Endothelial cell of umbilical vein (primary cell): ENCODE measurements around the gene SLC22A4. TPM values are rescaled to one million over a fixed set of nuclear protein-coding genes. Genes with fewer than 3 reads are reported as not detected.

ENCODE experiments used
- BruUV-seq: library from RNA; stranded (reverse); fragments of 400-500 nt; replicated peaks from 2 replicates; lab custom pipeline; 2021; lab: Mats Ljungman, UMichigan
- CTCF ChIA-PET: fragments of 300-600, 350-600 bp; sonication (Branson Sonifier 250); formaldehyde crosslinking; loops from one replicate; lab custom pipeline; 2021; ENCODE audit warnings: antibody characterized with exemption, inconsistent platforms; lab: Charles Lee
- POLR2A ChIA-PET: fragments of 300-600, 350-600 bp; sonication (Branson Sonifier 250); formaldehyde crosslinking; loops from one replicate; lab custom pipeline; 2021; ENCODE audit warnings: antibody characterized with exemption, inconsistent platforms; lab: Charles Lee
- DNase-seq: peaks from one replicate; pipeline ENCODE4 v3.0.0-alpha.2; 2011; ENCODE audit warnings: low read depth, low spot score
- FAIRE-seq: peaks from 2 replicates; lab custom pipeline; 2011; peaks lifted over from hg19 to GRCh38; lab: Jason Lieb, UNC
- H2AFZ ChIP-seq: 2 replicates; pipeline ENCODE4 v1.6.0; 2012; ENCODE audit warnings: low read depth, low read length, control low read depth, inconsistent platforms
- H3K27ac ChIP-seq: 2 replicates; pipeline ENCODE4 v1.5.1; 2011; ENCODE audit warnings: low read depth, mild to moderate bottlenecking, control low read depth, low read length, moderate library complexity; ENCODE audit not compliant: insufficient read depth
- H3K27me3 ChIP-seq, 2 experiments: 2 replicates each; pipeline versions ENCODE4 v1.6.0 to v1.6.1; 2011; ENCODE audit warnings: low read length in 2 of 2, mixed read lengths in 1 of 2; ENCODE audit not compliant: control insufficient read depth in 2 of 2, insufficient read depth in 2 of 2
- H3K36me3 ChIP-seq, 2 experiments: 2 replicates in 1 of 2; 3 replicates in 1 of 2; pipeline ENCODE4 v1.5.1; 2011; ENCODE audit warnings: low read length in 2 of 2, mild to moderate bottlenecking in 1 of 2, moderate library complexity in 1 of 2; ENCODE audit not compliant: control insufficient read depth in 2 of 2, insufficient read depth in 2 of 2; ENCODE audit errors: extremely low read depth in 1 of 2
- H3K4me1 ChIP-seq: 3 replicates; pipeline ENCODE4 v1.5.1; 2011; ENCODE audit warnings: mild to moderate bottlenecking, low read length; ENCODE audit not compliant: control insufficient read depth, insufficient read depth; ENCODE audit errors: extremely low read depth
- H3K4me2 ChIP-seq: 2 replicates; pipeline ENCODE4 v1.6.1; 2011; ENCODE audit warnings: low read length, control low read depth, mixed read lengths; ENCODE audit not compliant: insufficient read depth
- H3K4me3 ChIP-seq, 3 experiments: fragments of 200-600 bp in 1 of 3; sonication (generic), shearing (Covaris generic) in 1 of 3; replicated peaks in 1 of 3; 2 replicates each; pipeline ENCODE4 v1.5.1; 2011 to 2016; ENCODE audit warnings: control low read depth in 3 of 3, low read length in 3 of 3, mild to moderate bottlenecking in 2 of 3, inconsistent platforms in 1 of 3, low read depth in 1 of 3, moderate library complexity in 1 of 3; ENCODE audit not compliant: insufficient read depth in 1 of 3
- H3K79me2 ChIP-seq: 2 replicates; pipeline ENCODE4 v1.6.0; 2012; ENCODE audit warnings: low read length, inconsistent platforms; ENCODE audit not compliant: control insufficient read depth, insufficient read depth
- H3K9ac ChIP-seq: replicated peaks from 2 replicates; pipeline ENCODE3; 2011; ENCODE audit warnings: low read length, control low read depth; ENCODE audit not compliant: insufficient read depth; ENCODE audit errors: extremely low read depth
- H3K9me1 ChIP-seq: replicated peaks from 3 replicates; pipeline ENCODE4 v1.6.0; 2011; ENCODE audit warnings: mild to moderate bottlenecking, low read length; ENCODE audit not compliant: control insufficient read depth, insufficient read depth; ENCODE audit errors: extremely low read depth
- H3K9me3 ChIP-seq: replicated peaks from 2 replicates; pipeline ENCODE4 v1.5.1; 2012; ENCODE audit warnings: low read length, inconsistent platforms; ENCODE audit not compliant: control insufficient read depth, insufficient read depth
- H4K20me1 ChIP-seq: replicated peaks from 2 replicates; pipeline ENCODE3; 2011; ENCODE audit warnings: mild to moderate bottlenecking, low read length; ENCODE audit not compliant: control insufficient read depth, insufficient read depth; ENCODE audit errors: extremely low read depth
- EZH2 ChIP-seq: IDR thresholded peaks from 2 replicates; pipeline ENCODE4 v1.6.1; 2012; ENCODE audit warnings: borderline replicate concordance, low read depth, mild to moderate bottlenecking, moderate library complexity, low read length, inconsistent platforms; ENCODE audit not compliant: severe bottlenecking
- FOS ChIP-seq: IDR thresholded peaks from 2 replicates; pipeline ENCODE4 v1.6.1; 2011; ENCODE audit warnings: mild to moderate bottlenecking, low read length, moderate library complexity, borderline replicate concordance; ENCODE audit not compliant: insufficient read depth
- GATA2 ChIP-seq: IDR thresholded peaks from 2 replicates; pipeline ENCODE4 v1.7.0; 2011; ENCODE audit warnings: low read depth, mild to moderate bottlenecking, moderate library complexity, mixed read lengths, low read length; ENCODE audit not compliant: insufficient read length, insufficient read depth
- JUN ChIP-seq: IDR thresholded peaks from 2 replicates; pipeline ENCODE4 v1.6.1; 2011; ENCODE audit warnings: borderline replicate concordance, low read depth; ENCODE audit not compliant: insufficient read length, insufficient read depth
- MYC ChIP-seq: IDR thresholded peaks from one replicate; pipeline ENCODE4 v1.6.1; 2011; ENCODE audit warnings: mild to moderate bottlenecking, low read depth, low read length
- POLR2A ChIP-seq: IDR thresholded peaks from 2 replicates; pipeline ENCODE4 v1.6.1; 2012; ENCODE audit warnings: low read depth, mild to moderate bottlenecking, control low read depth, low read length
- POLR2AphosphoS5 ChIP-seq: IDR thresholded peaks from 2 replicates; pipeline ENCODE4 v1.6.1; 2012; ENCODE audit warnings: low read depth, mild to moderate bottlenecking, control low read depth, low read length, moderate library complexity; ENCODE audit not compliant: insufficient read depth
- dilution Hi-C: fragments of 300-500 bp; cut with MboI; formaldehyde crosslinking; loops from one replicate; pipeline ENCODE4 v1.15.0; 2019; ENCODE audit warnings: low sequenced_read_pairs; ENCODE audit not compliant: extremely low pct_ligation_motif_present
- intact Hi-C: fragments of 100-400 bp; cut with micrococcal nuclease; formaldehyde crosslinking; loops from one replicate; pipeline ENCODE4 v1.10.0; 2022
- polyA plus RNA-seq, 4 experiments: library from polyadenylated mRNA; depleted of rRNA in 3 of 4; stranded (reverse) in 3 of 4; unstranded in 1 of 4; fragments of >200 nt; gene quantifications; 2 replicates each; pipeline versions ENCODE4 v1.2.1 to v1.2.3, GENCODE V29; 2011 to 2012; ENCODE audit warnings: missing spikeins in 1 of 4
- total RNA-seq: library from RNA; stranded (reverse); gene quantifications from 2 replicates; pipeline ENCODE4 v1.2.3, GENCODE V29; 2021
- TF ChIP-seq, protein P1 (sequence below): IDR thresholded peaks from 2 replicates; pipeline ENCODE4 v1.6.1; 2011; ENCODE audit not compliant: insufficient read depth, insufficient read length
- TF ChIP-seq, protein P2 (sequence below), 2 donors: IDR thresholded peaks; 1 replicate in 1 of 2; 2 replicates in 1 of 2; pipeline ENCODE4 v1.5.1; 2011; ENCODE audit warnings: low read length in 2 of 2, mild to moderate bottlenecking in 2 of 2, moderate library complexity in 2 of 2, control low read depth in 1 of 2, inconsistent platforms in 1 of 2, low read depth in 1 of 2; ENCODE audit not compliant: insufficient read depth in 1 of 2; ENCODE audit errors: extremely low read depth in 1 of 2

Gene SLC22A4
- total and polyA plus RNA-seq, 2 donors (not counting 3 experiments of a cell fraction or from before 2014, with no cell fraction given): 4.9 to 6.9 TPM

DNA sequence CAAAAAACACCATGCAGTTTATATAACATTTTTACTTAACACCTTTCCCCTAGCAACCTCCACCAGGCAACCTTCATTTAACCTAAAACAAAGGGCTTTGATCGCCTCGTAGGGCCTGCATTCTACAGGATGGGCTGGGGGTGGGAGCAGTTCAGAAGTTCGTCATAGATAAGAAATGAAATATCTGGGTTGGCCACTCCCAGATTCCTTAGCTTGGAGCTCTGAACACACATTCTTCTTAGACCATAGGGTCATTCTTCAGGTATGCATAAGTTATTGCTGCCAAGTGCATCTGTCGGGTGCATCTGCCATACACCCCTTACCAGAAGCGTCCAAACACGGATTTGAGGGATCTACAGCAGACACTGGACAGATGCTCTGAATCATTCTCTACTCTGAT, 71.0 kb downstream of the SLC22A4 start:
- H3K4me1 ChIP-seq: peaks cover 5% of the 10 kb centered on the region
- dilution Hi-C loops (no loop called here), intact Hi-C loops (no loop called here)
- no peaks in the 10 kb centered on the region for H3K36me3 ChIP-seq
- BruUV-seq: no TSS peak
- H4K20me1 ChIP-seq: no peaks in the 10 kb centered on the region
- no peaks in the 10 kb centered on the region for H3K9me3 ChIP-seq
- no peak overlapping the region for H3K4me2 ChIP-seq
- H3K79me2 ChIP-seq: no peaks in the 10 kb centered on the region
- H3K27me3 ChIP-seq: no peaks in the 10 kb centered on the region
- ChIA-PET CTCF (interaction anchor here (4.7 kb wide), 1 partner anchor 128 kb away, joined by 32 read pairs; no protein-coding TSS in a partner anchor), POLR2A (no interaction called here)
- TF ChIP-seq FOS (no peak), MYC (no peak), POLR2AphosphoS5 (no peak), GATA2 (no peak), POLR2A (no peak), JUN (no peak), EZH2 (no peak)
- TF ChIP-seq, protein P1, sequence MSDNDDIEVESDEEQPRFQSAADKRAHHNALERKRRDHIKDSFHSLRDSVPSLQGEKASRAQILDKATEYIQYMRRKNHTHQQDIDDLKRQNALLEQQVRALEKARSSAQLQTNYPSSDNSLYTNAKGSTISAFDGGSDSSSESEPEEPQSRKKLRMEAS: no peak
- TF ChIP-seq, protein P2, sequence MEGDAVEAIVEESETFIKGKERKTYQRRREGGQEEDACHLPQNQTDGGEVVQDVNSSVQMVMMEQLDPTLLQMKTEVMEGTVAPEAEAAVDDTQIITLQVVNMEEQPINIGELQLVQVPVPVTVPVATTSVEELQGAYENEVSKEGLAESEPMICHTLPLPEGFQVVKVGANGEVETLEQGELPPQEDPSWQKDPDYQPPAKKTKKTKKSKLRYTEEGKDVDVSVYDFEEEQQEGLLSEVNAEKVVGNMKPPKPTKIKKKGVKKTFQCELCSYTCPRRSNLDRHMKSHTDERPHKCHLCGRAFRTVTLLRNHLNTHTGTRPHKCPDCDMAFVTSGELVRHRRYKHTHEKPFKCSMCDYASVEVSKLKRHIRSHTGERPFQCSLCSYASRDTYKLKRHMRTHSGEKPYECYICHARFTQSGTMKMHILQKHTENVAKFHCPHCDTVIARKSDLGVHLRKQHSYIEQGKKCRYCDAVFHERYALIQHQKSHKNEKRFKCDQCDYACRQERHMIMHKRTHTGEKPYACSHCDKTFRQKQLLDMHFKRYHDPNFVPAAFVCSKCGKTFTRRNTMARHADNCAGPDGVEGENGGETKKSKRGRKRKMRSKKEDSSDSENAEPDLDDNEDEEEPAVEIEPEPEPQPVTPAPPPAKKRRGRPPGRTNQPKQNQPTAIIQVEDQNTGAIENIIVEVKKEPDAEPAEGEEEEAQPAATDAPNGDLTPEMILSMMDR (IDR thresholded peaks at IDR 0.05; ENCODE audit: extremely low read depth in 1 of 2, insufficient read depth in 1 of 2, low read depth in 1 of 2, low read length in 2 of 2): no peak
- H3K27ac ChIP-seq: no peak overlapping the region
- H3K9ac ChIP-seq: no peak overlapping the region
- H3K9me1 ChIP-seq: no peaks in the 10 kb centered on the region
- FAIRE-seq: no peak
- no peak for DNase-seq
- H3K4me3 ChIP-seq: no peak overlapping the region
- H2AFZ ChIP-seq: no peak overlapping the region
